Limb (tissue), 2 donors: ENCODE data around the gene LIPG.
A peak's percentile ranks its signal among the peaks of the same experiment; 100 is the strongest.
"Not testable (repeated sequence)": the region's sequence is repeated elsewhere in the genome, so short reads cannot be mapped to it uniquely, and the experiment has no call there.

Source experiments
- DNase-seq, 2 donors: peaks; one replicate each; pipeline ENCODE4 v3.0.0-alpha.2; 2016; ENCODE audit errors: extremely low spot score in 2 of 2

LIPG gene

GRCh38 chr18:49561289-49562193 is at the start of gene LIPG:
Gene LIPG (plus strand): TSS chr18:49562057. CDS start chr18:49562309, 252 bp downstream.
- DNase-seq = peak; percentile 47 to 61

DNA sequence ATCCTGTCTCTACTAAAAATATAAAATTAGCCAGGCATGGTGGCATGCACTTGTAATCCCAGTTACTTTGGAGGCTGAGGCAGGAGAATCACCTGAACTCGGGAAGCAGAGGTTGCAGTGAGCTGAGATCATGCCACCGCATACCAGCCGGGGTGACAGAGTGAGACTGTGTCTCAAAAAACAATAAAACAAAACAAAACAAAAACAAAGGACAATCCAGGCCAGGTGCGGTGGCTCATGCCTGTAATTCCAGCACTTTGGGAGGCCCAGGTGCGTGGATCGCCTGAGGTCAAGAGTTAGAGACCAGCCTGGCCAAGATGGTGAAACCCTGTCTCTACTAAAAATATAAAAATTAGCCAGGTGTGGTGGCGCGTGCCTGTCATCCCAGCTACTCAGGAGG is 49.0 kb upstream of the LIPG start:
- DNase-seq = not testable (repeated sequence)

- no peak for DNase-seq
Measured at GRCh38 chr18:49514577-49514976, 47.3 kb upstream of the LIPG start.

DNA sequence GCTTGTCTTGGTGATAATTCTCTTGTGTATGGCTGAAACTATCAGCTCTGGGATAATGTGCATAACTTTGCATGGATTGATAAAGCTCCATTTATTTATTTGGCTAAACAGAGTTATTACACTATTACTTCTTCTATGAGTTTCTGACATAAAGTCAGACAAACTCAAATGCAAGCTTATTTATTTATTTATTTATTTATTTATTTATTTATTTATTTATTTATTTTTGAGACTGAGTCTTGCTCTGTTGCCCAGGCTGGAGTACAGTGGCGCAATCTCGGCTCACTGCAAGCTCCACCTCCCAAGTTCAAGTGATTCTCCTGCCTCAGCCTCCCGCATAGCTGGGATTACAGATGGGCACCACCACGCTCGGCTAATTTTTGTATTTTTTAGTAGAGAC is 46.9 kb upstream of the LIPG start:
- not testable (repeated sequence) for DNase-seq

DNA sequence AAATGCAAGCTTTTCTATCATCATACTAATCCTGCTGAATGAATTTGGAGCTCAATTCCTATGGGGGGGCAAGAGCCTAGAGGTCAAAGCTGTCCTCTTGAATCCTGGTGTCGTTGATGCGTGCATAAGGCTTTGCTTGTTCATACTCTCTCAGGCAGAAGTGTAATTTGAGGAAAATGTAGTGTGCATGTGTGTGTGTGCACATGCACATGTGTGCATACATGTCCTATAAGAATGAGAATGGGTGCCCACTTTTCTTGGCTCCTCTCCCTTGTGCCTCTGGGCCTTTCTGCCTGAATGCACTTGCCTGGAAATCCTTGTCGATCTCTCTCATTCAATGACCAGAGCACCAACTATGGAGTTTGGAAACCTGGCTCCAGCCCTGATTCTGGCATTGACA is 46.3 kb upstream of the LIPG start:
- no peak for DNase-seq

DNA sequence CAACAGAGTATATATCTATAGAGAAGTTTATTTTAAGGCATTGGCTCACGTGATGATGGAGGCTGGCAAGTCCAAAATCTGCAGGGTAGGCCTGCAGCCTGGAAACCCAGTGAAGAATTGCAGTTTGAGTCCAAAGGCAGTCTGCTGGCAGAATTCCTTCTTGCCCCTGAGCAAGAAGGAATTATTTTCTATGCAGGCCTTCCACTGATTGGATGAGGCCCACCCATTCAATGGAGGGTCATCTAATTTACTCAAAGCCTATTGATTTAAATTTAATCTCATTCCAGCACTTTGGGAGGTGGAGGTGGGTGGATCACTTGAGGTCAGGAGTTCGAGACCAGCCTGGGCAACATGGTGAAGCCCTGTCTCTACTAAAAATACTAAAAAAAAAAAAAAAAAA is 44.4 kb upstream of the LIPG start:
- no peak for DNase-seq

- no peak for DNase-seq
Measured at GRCh38 chr18:49519101-49519971, 42.5 kb upstream of the LIPG start.

DNA sequence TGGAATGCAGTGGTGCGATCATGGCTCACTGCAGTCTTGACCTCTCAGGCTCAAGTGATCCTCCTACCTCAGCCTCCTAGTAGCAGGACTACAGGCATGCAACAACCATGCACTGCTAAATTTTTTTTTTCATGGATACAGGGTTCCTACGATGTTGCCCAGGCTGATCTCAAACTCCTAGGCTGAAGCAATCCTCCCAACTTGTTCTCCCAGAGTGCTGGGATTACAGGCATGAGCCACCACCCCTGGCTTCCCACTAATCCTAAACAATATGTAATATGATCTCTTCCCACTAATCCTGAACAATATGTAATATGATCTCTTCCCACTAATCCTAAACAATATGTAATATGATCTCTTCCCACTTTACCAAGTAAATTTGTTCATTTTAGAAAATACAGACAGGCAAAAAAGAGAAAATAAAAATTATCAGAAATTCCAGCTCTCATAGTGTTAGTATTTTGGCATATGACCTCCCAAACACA is 41.2 kb upstream of the LIPG start:
- DNase-seq = no peak

DNA sequence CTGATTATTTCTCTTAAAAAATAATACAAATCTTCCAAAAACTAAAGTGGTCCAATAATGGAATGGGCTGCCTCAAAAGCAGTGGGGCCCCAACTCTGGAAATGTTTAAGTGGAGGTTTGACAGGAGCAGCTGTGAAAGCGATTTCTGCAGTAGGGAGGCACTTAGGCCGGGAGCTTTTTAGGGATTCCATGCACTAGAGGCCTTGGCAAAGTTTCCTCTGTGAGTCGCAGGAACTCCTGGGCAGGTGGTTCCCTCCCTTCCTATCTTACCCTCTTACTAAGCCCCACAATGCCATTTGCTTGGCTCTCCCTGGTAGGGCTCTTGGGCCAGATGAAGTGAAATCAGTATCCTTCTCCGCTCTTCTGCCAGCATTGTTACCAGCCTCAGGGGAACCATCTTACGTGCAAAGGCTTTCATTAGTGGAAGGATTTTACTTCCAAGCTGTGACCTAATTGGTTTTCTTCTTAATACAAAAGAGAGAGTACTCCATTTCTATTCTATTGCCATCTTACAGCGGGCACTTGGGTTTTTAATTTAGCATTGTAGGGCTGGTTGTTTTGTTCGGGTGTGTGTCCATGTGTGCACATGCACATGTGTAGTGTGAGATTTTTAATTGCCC is 40.5 kb upstream of the LIPG start:
- peak; percentile 8 to 42 for DNase-seq

GRCh38 chr18:49523580-49524093 is 38.2 kb upstream of the LIPG start:
- not testable (repeated sequence) for DNase-seq

DNA sequence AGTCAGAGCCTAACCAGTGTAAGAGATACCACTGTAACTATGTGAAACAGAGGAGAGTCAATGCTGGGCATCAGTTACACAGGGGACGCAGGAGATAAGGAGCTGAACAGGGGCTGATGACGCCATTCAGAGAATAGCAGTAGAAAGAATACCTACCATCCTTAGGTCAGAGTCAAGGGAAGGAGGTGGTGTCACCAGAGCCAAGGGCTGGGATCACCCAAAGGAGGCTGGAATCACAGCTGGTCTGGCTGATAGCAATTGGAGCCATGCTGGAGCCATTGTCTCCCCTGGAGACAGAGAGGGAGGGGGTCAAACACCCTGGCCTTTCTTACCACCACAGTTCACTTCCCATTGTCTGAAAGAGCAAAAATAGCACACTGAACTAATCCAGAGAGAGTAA is 37.5 kb upstream of the LIPG start:
- DNase-seq = no peak

DNA sequence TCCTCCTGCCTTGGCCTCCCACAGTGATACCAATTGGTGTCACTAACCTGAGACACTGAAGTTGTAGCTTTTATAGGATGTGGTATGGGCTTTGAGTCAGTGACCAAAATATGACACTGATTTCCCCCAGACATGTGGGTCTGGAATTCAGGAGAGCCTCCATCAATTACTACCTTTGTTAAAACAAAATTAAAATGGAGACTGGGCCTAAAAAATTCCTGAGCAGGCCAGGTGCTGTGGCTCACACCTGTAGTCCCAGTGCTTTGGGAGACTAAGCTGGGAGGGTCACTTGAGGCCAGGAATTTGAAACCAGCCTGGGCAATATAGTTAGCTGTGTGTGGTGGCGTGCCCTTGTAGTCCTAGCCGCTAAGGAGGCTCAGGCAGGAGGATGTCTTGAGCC is 36.9 kb upstream of the LIPG start:
- no peak for DNase-seq

DNA sequence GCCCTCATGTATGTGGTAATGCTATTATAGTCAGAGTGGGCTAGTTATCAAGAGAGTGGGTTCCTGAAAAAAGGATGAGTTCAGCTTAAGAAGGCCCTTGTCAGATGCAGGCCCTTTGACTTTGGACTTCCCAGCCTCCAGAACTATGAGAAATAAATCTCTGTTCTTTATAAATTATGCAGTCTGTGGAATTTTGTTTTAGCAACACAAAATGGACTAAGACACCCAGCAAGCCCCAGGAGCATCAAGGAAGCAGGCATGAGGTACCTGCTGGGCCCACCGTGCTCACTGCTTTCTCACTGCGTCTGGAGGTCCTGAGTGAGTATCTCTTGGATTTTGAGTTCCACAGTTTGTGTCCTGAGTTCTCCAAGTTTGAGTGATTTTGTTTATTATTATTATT is 35.9 kb upstream of the LIPG start:
- no peak for DNase-seq

- DNase-seq = no peak
Measured at GRCh38 chr18:49527631-49528327, 34.1 kb upstream of the LIPG start.

DNA sequence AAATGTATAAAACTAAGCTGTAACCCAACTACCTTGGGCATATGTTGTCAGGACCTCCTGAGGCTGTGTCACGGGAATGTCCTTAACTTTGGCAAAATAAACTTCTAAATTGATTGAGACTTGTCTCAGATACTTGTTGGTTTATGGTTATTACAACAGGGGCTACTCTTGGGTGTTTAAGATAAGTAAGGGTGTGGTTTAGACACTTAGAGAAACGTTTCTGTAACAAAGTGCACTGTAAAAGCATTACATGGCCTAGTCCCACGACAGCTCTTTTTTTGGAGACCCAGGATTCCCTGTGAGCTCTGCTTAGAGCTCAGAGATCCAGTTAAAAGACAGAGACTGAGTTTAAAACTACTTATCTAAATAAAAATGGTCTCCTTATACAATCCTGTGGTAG is 32.3 kb upstream of the LIPG start:
- no peak for DNase-seq

GRCh38 chr18:49531678-49532153 is 30.1 kb upstream of the LIPG start:
- no peak for DNase-seq

- DNase-seq = no peak
Measured at GRCh38 chr18:49534846-49535601, 26.8 kb upstream of the LIPG start.

- no peak for DNase-seq
Measured at GRCh38 chr18:49537232-49537896, 24.5 kb upstream of the LIPG start.

DNA sequence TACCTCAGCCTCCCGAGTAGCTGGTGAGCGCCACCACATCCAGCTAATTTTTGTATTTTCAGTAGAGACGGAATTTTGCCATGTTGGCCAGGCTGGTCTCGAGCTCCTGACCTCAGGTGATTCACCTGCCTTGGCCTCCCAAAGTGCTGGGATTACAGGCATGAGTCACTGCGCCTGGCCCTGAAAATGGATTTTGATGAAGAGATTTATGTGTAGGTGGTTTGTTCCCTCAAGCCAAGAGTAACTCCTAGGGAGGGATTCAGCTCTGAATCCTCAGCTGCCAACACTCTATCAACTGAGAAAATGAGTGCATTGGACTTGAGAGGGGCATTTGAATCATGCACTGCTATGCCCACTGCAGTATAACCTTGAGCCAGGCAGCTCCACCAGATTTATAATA is 17.5 kb upstream of the LIPG start:
- no peak for DNase-seq

GRCh38 chr18:49546278-49546677 is 15.6 kb upstream of the LIPG start:
- no peak for DNase-seq
